T-helper 2 cell (primary cell): Measurements from ENCODE around the gene ERCC2.

Experiments used
- DNase-seq, 5 experiments: peaks; one replicate each; pipeline versions ENCODE4 v3.0.0 to v3.0.0-alpha.2; 2012 to 2022

Gene ERCC2

DNA sequence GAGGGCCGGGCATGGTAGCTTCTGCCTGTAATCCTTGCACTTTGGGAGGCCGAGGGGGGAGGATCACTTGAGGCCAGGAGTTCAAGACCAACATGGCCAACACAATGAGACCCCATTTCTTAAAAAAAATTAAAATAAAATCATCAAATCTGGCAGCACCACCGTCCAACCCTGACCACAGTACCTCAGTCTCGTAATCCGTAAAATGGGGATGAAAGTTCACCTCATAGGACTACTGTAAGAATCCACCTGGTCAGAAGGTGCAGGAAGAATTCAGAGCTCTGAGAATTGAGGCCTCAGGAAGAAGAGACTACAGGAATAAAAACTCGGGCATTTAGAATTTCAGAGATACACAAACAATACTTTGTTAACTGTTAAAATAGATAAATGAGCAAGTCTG, 31.4 kb upstream of the ERCC2 start:
- DNase-seq: no peak

DNA sequence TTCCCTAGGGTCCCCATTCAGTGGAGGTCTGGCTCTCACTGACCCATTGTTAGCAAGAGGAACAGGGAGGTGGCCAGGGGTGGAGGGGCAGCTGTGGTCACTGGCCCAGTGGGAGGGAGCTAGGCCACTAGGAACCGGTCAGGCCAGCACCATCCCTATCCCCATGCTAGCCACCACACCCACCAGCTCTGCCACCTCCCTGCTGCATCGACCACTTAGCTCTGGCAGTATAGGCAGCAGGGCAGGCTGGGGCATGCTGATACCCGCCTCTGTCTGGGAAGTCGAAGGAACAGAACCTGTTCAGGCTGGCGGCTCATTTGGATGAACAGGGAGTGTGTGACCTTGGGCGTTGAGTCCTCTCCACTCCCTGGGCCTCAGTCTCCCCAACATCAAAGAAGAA, 29.8 kb upstream of the ERCC2 start:
- no peak for DNase-seq

- DNase-seq: no peak
These were observed 25.6 kb upstream of the ERCC2 start for GRCh38 chr19:45395821-45396617.

DNA sequence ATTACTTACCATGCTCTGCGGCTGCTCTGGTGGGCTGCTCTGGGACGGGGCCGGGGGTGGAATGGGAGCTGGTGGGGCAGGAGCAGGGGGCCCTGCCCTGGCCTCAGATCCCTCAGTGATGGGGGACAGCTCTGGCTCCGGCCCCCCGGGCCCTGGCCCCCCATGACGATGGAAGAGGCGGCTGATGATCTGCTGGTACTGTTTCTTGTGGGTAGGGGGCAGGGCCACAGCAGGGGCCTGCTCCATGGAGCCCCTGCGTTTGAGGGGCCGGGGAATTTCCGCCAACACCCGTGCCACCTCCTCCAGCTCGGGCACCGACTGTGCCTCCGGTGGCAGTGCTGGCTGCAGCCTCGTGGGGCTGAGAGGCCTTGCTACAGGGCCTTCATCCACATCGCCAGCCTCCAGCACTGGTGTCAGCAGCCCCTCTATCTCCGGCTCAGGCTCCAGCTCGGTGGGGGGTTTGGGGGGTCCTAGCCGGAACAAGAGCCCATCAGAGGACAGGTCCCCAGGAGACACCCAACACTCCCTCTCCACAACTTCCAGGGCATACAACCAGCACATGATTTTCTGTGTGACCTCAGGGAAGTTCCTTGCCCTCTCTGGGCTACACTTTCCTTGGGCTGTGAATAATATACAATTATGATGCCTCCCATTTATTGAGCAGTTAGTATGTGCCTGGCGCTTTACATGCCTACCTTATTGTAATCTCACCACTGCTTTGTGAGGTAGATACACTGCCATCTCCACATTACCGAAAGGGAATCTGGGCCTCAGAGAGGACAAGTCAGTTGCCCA, 21.7 kb upstream of the ERCC2 start:
- no peak for DNase-seq

- no peak for DNase-seq
These were observed 21.0 kb upstream of the ERCC2 start for GRCh38 chr19:45391346-45391745.

GRCh38 chr19:45385392-45386221, 15.2 kb upstream of the ERCC2 start:
- DNase-seq: no peak

DNA sequence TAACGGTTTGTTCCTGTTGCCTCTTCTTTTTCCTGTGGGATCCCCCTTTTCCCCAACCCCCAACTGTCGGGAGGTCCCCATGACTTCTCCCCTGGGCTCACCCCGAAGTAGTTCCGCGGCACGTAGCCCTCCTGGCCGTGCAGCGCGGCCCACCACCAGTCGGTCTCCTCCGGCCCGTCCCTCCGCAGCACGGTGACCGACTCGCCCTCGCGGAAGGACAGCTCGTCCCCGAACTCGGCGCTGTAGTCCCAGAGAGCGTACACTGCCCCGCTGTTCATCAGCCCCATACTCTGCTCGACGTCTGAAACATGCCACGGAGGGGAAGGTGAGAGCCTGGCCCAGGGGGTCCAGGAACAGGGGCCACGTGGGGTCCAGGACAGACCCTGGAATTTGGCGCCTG, 12.1 kb upstream of the ERCC2 start:
- no peak for DNase-seq

- DNase-seq: no peak
These were observed 9.7 kb upstream of the ERCC2 start for GRCh38 chr19:45380107-45380506.

- no peak for DNase-seq
These were observed 5.8 kb upstream of the ERCC2 start for GRCh38 chr19:45376045-45376724.

- no peak for DNase-seq
These were observed 1.5 kb downstream of the ERCC2 start for GRCh38 chr19:45368737-45369340.

DNA sequence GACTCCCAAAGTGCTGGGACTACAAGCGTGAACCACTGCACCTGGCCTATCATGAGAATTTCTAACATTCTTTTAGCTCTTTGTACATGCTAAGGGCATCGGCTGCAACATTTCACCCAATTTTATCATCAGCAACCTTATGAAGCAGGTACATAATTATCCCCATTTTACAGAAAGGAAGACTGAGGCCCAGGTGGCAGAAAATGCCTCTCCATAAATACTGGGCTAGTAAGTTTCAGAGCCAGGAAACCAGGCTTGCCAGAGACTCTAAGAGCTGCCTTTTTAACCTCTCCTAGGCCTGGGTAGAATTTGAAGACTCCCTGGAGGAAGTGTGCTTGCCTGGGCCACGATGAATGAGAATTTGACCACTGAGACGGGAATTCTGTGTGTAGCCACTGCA, 2.2 kb downstream of the ERCC2 start:
- DNase-seq: no peak

- DNase-seq: no peak
These were observed 5.7 kb downstream of the ERCC2 start for GRCh38 chr19:45364696-45365095.

DNA sequence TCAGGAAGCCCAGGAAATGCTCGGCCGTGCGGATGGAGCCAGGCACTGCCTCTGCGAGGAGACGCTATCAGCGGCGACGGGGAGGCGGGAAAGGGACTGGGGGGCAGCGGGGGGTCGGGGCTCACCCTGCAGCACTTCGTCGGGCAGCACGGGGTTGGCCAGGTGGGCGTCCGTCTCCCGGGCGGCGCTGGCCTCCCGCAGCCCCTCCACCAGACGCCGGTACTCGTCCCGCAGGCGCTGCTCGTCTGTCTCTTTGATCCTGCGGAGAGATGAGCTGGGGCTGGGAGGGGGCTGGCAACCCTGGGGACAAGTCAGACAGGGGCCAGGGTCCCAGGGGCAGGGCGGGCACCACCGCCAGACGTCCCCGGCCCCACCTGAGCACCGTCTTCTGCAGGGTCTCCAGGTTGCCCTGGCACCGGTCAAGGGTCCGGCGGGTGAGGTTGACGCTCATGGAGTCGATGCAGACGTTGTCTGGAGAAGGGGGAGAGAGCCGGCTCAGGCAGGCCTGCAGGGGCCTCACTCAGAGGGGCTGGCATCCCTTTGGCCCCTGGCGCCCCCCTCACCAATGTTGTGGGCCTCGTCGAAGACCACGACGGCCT, 6.4 kb downstream of the ERCC2 start:
- DNase-seq: no peak

GRCh38 chr19:45362291-45362690, 8.1 kb downstream of the ERCC2 start:
- no peak for DNase-seq

DNA sequence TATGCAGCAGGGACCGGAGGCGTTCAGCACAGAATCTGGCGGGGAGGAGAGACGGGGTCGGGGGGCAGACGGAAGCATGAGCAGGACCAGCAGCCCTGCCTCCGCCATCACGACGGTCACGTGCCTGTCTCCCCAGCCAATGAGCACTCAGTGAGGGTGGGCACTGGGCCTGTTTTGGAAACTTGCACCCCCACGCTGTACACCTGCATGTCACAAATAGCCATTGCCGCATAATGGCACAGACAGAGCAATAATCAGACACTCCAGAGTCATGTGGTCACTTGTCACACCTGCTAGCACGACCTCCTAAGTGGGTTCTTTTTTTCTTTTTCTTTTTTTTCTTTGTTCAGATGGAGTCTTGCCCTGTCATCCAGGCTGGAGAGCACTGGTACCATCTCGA, 8.8 kb downstream of the ERCC2 start:
- DNase-seq: no peak

- no peak for DNase-seq
These were observed 12.1 kb downstream of the ERCC2 start for GRCh38 chr19:45358213-45358792.

- DNase-seq: no peak
These were observed 13.0 kb downstream of the ERCC2 start for GRCh38 chr19:45357445-45357783.

DNA sequence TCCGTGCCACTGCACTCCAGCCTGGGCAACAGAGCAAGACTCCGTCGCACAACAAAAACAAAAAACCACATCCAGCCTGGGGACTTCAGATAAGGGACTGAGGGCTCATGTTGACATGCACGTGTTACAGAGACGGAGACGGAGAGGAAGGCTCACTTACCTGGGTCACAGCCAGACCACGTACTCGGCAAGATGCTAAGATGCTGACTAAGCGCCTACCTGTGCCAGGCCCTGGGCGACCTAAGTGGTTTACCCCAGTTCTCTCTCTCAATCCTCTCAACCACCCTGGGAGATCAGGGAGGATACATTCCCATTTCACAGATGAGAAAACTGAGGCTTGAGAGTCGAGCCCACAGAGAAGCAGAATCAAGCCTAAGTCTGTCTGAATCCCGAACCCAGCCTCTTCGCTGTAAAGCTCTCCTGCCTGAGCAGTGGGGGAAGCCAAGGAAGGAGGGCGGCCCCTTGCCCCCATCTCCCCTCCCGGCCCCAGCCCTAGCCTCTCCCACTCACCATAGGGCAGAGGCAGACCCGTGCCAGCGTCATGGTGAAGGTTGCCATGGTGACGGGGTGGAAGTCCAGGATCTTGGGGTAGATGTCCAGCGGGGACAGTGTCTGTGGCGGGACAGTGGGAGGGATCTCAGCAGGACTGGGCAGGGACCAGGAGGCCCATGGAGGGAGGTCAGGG, 13.5 kb downstream of the ERCC2 start:
- no peak for DNase-seq

- DNase-seq: no peak
These were observed 14.5 kb downstream of the ERCC2 start for GRCh38 chr19:45355910-45356309.

DNA sequence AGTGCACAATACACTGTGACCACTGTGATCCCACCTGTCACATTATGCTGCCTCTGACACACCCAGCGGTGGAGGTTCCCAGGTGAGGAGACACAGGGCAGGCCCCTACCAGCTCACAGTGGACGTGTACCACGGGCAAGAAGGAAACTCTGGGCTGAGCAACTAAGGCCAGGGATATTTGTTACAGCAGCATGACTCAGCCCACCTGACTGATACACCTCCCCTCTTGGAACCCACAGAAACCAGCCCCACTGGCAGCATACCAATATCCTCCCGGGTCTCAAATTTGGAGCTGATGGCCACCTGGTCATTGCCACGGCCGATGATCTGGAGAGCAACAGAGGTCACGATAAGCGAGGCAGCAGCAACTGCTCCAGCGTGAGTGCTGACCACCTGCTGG, 15.0 kb downstream of the ERCC2 start:
- DNase-seq: no peak

- DNase-seq: no peak
These were observed 16.0 kb downstream of the ERCC2 start for GRCh38 chr19:45354241-45354842.
